Memory B cell (primary cell): ENCODE results near the gene SOHLH1.

Experiments used
- ATAC-seq: fragments of 150-1000 bp; cut with Tn5 transposase; 2 replicates; pipeline ENCODE4 v1.10.0; 2021; ENCODE audit warnings: low read depth, mild to moderate bottlenecking, moderate library complexity
- DNase-seq, 2 donors: peaks; one replicate each; pipeline ENCODE4 v3.0.0; 2022; ENCODE audit warnings: low spot score in 2 of 2
- H3K27ac Mint-ChIP-seq: one replicate; pipeline ENCODE4 v1.8.0; 2022; ENCODE audit warnings: mild to moderate bottlenecking, moderate library complexity, mixed read lengths
- H3K27me3 Mint-ChIP-seq: one replicate; pipeline ENCODE4 v1.8.0; 2022; ENCODE audit warnings: mixed read lengths
- H3K36me3 Mint-ChIP-seq: one replicate; pipeline ENCODE4 v1.8.0; 2022; ENCODE audit warnings: mild to moderate bottlenecking, mixed read lengths
- H3K4me1 Mint-ChIP-seq: one replicate; pipeline ENCODE4 v1.8.0; 2022; ENCODE audit warnings: mixed read lengths
- H3K4me3 Mint-ChIP-seq: one replicate; pipeline ENCODE4 v1.8.0; 2022; ENCODE audit warnings: mild to moderate bottlenecking, moderate library complexity, mixed read lengths
- H3K9me3 Mint-ChIP-seq: one replicate; pipeline ENCODE4 v1.8.0; 2022; ENCODE audit warnings: mixed read lengths

SOHLH1 gene

GRCh38 chr9:135701959-135702721 lies 2.9 kb upstream of the SOHLH1 start, which contains the start of gene KCNT1:
KCNT1 (plus strand) TSS chr9:135702185; CDS start chr9:135702259, 74 bp downstream.
- Mint-ChIP-seq H3K4me3 (no peak within 1 kb of the TSS), H3K27me3 (peaks cover 2% of the 10 kb centered on the region), H3K27ac (no peak within 1 kb of the TSS), H3K4me1 (no peaks in the 10 kb centered on the region), H3K36me3 (no peaks in the 10 kb centered on the region), H3K9me3 (no peaks in the 10 kb centered on the region)
- peak; percentile 30 to 55 for DNase-seq
- ATAC-seq: peak; percentile 49

DNA sequence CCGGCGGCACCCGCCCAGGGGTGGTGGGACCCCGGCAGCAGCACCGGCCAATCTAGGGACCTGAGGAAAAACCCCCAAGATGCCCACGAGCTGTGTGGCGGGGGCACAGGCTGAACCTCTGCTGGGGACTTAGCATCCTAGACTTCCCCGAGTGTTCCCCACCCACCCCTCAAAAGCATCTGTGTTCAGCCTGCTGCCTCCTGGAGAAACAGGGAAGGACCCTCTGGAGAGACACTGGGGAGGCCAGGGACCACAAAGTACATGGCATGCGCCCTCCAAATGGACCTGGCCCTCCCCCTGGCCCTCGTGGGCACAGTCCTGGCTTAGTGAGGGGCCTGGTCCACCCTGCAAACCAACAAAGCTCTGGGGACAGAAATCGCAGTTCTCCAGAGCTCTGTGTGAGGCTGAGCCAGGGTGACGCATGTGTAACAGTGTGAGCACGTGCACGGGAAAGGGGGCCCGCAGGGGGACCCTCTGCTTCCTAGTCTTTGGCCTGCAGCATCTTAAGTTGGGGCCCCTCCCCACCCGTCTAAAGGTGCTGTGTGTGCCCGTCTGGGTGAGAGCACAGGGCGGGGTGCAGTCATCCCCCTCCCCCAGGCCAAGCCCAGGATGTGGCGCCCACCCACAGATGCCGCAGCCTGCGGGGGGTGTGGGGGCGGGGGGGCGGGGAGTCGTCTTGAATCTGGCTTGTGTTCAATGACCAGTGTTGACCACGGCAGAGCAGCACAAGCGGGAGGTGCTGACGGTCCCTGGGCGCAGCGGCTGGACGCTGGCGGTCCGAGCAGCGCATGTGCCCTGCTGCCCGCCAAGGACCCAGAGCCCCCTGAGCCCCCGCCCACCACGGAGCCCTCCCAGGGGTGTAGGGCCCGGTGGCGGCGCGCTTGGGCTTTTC lies 2.0 kb upstream of the SOHLH1 start:
- Mint-ChIP-seq H3K9me3 (no peaks in the 10 kb centered on the region), H3K27ac (no peak overlapping the region), H3K4me3 (no peak overlapping the region), H3K27me3 (peaks cover 2% of the 10 kb centered on the region), H3K4me1 (no peaks in the 10 kb centered on the region), H3K36me3 (no peaks in the 10 kb centered on the region)
- DNase-seq (no peak), ATAC-seq (no peak)

DNA sequence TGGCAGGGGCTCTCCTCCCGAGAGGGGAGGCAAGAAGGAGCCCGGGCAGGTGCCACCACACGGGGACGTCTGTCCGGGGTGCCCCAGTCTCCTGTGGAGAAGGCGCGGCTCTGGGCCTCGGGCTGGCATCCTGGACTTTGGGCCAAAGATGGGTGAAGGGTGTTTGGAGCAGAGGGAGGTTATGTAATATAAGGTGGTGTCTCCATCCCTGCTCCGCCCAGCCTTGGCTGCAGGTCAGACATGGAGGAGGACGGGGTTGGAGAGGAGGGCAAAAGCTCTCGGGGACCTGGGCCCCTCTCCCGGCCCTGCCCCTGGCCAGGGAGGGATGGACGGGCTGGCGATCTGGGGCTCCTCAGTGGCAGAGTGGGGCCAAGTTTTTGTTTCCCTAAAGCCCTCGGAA lies 1.2 kb upstream of the SOHLH1 start:
- H3K27ac Mint-ChIP-seq: no peak overlapping the region
- ATAC-seq (no peak), DNase-seq (no peak)
- peaks cover 2% of the 10 kb centered on the region for H3K27me3 Mint-ChIP-seq
- H3K4me3 Mint-ChIP-seq: no peak overlapping the region
- H3K9me3 Mint-ChIP-seq: no peaks in the 10 kb centered on the region
- no peaks in the 10 kb centered on the region for H3K36me3 Mint-ChIP-seq
- no peaks in the 10 kb centered on the region for H3K4me1 Mint-ChIP-seq

- Mint-ChIP-seq H3K4me1 (no peaks in the 10 kb centered on the region), H3K27ac (no peak overlapping the region), H3K27me3 (no peaks in the 10 kb centered on the region), H3K4me3 (no peak overlapping the region), H3K36me3 (no peaks in the 10 kb centered on the region), H3K9me3 (no peaks in the 10 kb centered on the region)
- no peak for DNase-seq
- no peak for ATAC-seq
These were observed 514 bp downstream of the SOHLH1 start for GRCh38 chr9:135698767-135699166.

GRCh38 chr9:135698236-135698635 lies 1.0 kb downstream of the SOHLH1 start:
- H3K36me3 Mint-ChIP-seq: no peaks in the 10 kb centered on the region
- ATAC-seq: no peak
- H3K27me3 Mint-ChIP-seq: no peaks in the 10 kb centered on the region
- no peak for DNase-seq
- no peak overlapping the region for H3K4me3 Mint-ChIP-seq
- no peaks in the 10 kb centered on the region for H3K9me3 Mint-ChIP-seq
- H3K27ac Mint-ChIP-seq: no peak overlapping the region
- no peaks in the 10 kb centered on the region for H3K4me1 Mint-ChIP-seq

DNA sequence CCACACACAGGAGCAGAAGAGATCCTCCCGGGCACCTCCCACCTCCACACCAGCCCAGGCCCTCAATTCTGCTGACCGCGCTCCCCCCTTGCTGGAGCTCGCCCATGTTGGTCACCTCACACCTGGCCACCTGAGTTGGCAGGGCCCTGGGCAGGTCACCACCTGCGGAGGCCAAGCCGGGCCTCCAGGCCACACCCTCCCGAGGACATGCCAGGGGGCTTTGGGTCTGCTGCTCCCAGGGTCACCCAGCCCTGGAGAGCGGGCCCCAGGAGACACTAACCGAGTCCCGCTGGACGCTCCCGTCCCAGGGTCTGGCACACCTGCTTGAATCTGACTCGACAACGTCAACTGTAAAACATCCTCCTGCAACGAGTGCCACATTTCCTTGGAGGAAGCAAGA lies 2.1 kb downstream of the SOHLH1 start:
- no peak for DNase-seq
- Mint-ChIP-seq H3K9me3 (no peaks in the 10 kb centered on the region), H3K27ac (no peak overlapping the region), H3K36me3 (no peaks in the 10 kb centered on the region), H3K4me3 (no peak overlapping the region), H3K27me3 (no peaks in the 10 kb centered on the region), H3K4me1 (no peaks in the 10 kb centered on the region)
- ATAC-seq: no peak

- Mint-ChIP-seq H3K9me3 (no peaks in the 10 kb centered on the region), H3K4me1 (no peaks in the 10 kb centered on the region), H3K27ac (no peak overlapping the region), H3K4me3 (no peak overlapping the region), H3K27me3 (peaks cover 1% of the 10 kb centered on the region), H3K36me3 (no peaks in the 10 kb centered on the region)
- DNase-seq: no peak
- ATAC-seq: no peak
These were observed 2.8 kb downstream of the SOHLH1 start for GRCh38 chr9:135696446-135696845.

- no peaks in the 10 kb centered on the region for H3K36me3 Mint-ChIP-seq
- peaks cover 6% of the 10 kb centered on the region for H3K27me3 Mint-ChIP-seq
- no peak overlapping the region for H3K27ac Mint-ChIP-seq
- no peaks in the 10 kb centered on the region for H3K9me3 Mint-ChIP-seq
- H3K4me1 Mint-ChIP-seq: no peaks in the 10 kb centered on the region
- no peak for ATAC-seq
- DNase-seq: no peak
- H3K4me3 Mint-ChIP-seq: no peak overlapping the region
These were observed 3.6 kb downstream of the SOHLH1 start for GRCh38 chr9:135695642-135696041.

- no peak for DNase-seq
- no peak for ATAC-seq
- no peaks in the 10 kb centered on the region for H3K9me3 Mint-ChIP-seq
- H3K4me3 Mint-ChIP-seq: no peak overlapping the region
- no peaks in the 10 kb centered on the region for H3K36me3 Mint-ChIP-seq
- H3K27ac Mint-ChIP-seq: no peak overlapping the region
- H3K27me3 Mint-ChIP-seq: peaks cover 6% of the 10 kb centered on the region
- H3K4me1 Mint-ChIP-seq: no peaks in the 10 kb centered on the region
These were observed 4.2 kb downstream of the SOHLH1 start for GRCh38 chr9:135695036-135695435.

DNA sequence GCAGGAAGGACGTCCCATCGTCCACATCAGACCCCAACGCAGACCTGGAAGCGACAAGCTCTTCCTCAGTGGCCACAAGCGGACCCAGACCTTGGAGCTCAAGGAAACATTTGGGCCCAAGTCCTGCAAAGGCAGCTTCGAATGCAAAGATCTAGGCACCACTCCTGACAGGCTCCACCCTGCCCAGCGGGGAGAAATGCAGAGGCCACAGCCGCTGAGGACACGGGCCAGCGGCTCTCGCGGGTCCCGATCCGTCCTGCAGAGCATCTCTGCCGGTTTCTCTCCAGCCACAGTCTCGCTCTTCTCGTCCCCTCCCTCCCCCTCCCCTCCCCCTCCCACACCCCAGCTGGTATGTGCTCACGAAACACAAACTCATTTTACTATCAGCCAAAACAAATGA lies 4.9 kb downstream of the SOHLH1 start:
- H3K36me3 Mint-ChIP-seq: no peaks in the 10 kb centered on the region
- H3K4me1 Mint-ChIP-seq: no peaks in the 10 kb centered on the region
- ATAC-seq: no peak
- no peak overlapping the region for H3K27ac Mint-ChIP-seq
- no peak overlapping the region for H3K4me3 Mint-ChIP-seq
- peaks cover 6% of the 10 kb centered on the region for H3K27me3 Mint-ChIP-seq
- H3K9me3 Mint-ChIP-seq: no peaks in the 10 kb centered on the region
- no peak for DNase-seq

DNA sequence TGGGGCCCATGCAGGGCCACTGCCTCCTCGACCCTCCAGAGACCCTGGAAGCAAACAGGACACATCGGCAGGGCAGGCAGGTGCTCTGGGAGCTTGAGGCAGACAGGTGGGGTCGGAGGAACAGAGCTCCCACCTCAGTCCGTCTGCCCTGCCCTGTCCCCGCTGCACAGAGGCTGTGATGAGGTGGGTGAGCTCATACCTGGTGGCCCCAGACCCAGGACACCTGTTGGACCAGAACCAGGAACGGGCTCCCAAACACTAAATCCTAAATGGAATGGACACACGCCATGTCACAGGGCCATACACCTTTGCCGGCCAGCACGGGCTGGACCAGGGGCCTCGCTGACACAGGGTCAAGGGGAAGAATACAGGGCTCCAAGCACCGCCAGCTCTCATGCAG lies 5.5 kb downstream of the SOHLH1 start:
- no peak for DNase-seq
- H3K27me3 Mint-ChIP-seq: peaks cover 6% of the 10 kb centered on the region
- H3K36me3 Mint-ChIP-seq: no peaks in the 10 kb centered on the region
- ATAC-seq: no peak
- no peaks in the 10 kb centered on the region for H3K9me3 Mint-ChIP-seq
- H3K4me3 Mint-ChIP-seq: no peak overlapping the region
- no peak overlapping the region for H3K27ac Mint-ChIP-seq
- H3K4me1 Mint-ChIP-seq: no peaks in the 10 kb centered on the region

GRCh38 chr9:135693265-135693664 lies 6.0 kb downstream of the SOHLH1 start:
- Mint-ChIP-seq H3K27me3 (peaks cover 6% of the 10 kb centered on the region), H3K36me3 (no peaks in the 10 kb centered on the region), H3K4me1 (no peaks in the 10 kb centered on the region), H3K9me3 (no peaks in the 10 kb centered on the region), H3K4me3 (no peak overlapping the region), H3K27ac (no peak overlapping the region)
- no peak for ATAC-seq
- DNase-seq: no peak

DNA sequence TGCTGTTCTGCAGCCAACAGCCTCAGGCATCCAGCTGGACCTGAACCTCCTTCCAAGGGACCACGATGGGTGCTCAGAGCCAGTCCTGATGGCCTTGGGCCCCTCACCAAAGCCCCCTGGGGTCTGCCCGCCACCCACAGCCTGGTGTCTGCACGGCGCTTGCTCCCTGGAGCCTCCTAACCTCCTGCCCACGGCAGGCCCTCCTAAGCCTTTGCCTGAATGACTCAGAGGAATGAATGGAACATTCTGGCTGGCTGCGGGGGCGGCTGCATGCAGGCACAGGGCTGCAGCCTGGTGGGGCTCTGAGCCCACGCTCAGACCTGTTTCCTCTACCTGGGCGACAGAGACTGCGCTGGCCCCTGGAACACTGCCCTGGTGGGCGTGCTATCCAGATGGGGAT lies 6.9 kb downstream of the SOHLH1 start:
- no peaks in the 10 kb centered on the region for H3K9me3 Mint-ChIP-seq
- H3K36me3 Mint-ChIP-seq: no peaks in the 10 kb centered on the region
- DNase-seq (no peak), ATAC-seq (no peak)
- peaks cover 6% of the 10 kb centered on the region for H3K27me3 Mint-ChIP-seq
- no peak overlapping the region for H3K4me3 Mint-ChIP-seq
- H3K4me1 Mint-ChIP-seq: no peaks in the 10 kb centered on the region
- H3K27ac Mint-ChIP-seq: no peak overlapping the region

GRCh38 chr9:135690836-135691570 lies 8.3 kb downstream of the SOHLH1 start:
- no peaks in the 10 kb centered on the region for H3K9me3 Mint-ChIP-seq
- no peak for ATAC-seq
- H3K4me3 Mint-ChIP-seq: no peak overlapping the region

More at GRCh38 chr9:135690836-135691570, 8.3 kb downstream of the SOHLH1 start:
- Mint-ChIP-seq H3K27me3 (peaks cover 6% of the 10 kb centered on the region), H3K27ac (no peak overlapping the region), H3K36me3 (no peaks in the 10 kb centered on the region), H3K4me1 (no peaks in the 10 kb centered on the region)
- DNase-seq: no peak
